Stimulated activated CD4-positive, alpha-beta T cell treated with anti-CD3 and anti-CD28 coated beads, Interleukin-15, amount 100 ng/mL, for 24 hours (primary cell): ENCODE results near the gene MYOM3.
"Not testable (repeated sequence)": the region's sequence is repeated elsewhere in the genome, so short reads cannot be mapped to it uniquely, and the experiment has no call there.

Experiments used
- DNase-seq: peaks from one replicate; pipeline ENCODE4 v3.0.0-alpha.2; 2020

The MYOM3 gene

GRCh38 chr1:24069817-24070216 lies 42.1 kb downstream of the MYOM3 start:
- DNase-seq = no peak

DNA sequence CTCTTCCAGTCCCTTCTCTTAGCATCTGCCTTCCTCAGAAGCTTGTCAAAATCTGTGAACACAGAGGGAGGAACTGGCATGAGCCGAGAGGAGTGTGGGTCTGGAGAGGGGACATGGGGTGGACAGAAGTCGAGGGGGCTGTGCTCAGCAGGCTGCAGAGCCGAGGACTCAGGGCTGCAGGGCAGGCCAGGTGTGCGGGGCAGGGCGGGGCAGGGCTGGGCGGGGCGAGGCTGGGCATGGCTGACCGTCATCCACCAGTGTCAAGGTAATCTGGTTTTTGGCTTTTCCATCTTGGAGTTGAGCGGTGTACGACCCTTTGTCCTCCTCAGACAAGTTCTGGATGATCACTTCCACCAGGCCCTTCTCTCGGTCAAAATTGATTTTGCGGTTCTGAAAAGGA lies 44.0 kb downstream of the MYOM3 start:
- DNase-seq = no peak

- DNase-seq = no peak
These were observed 46.6 kb downstream of the MYOM3 start for GRCh38 chr1:24065304-24065703.

GRCh38 chr1:24062221-24062620 lies 49.7 kb downstream of the MYOM3 start:
- no peak for DNase-seq

DNA sequence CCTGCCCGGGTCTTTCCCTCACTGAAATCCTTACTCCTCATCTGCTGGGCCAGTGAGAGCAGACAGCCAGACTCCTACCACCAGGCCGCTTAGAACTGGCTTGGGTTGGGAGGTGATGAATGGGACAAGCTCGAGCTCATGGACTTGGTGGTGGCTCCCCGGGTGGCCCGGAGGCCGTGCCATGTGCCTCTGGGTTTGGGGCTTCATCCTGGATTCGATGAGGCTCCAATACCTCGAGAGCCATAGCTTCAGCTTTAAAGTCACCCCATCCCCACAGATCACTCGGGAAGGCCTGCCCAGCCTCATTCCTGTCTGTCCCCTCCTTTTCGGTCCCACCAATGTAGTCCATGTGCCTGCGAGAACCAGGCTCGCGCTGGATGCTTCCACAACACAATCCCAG lies 51.5 kb downstream of the MYOM3 start:
- DNase-seq = no peak

DNA sequence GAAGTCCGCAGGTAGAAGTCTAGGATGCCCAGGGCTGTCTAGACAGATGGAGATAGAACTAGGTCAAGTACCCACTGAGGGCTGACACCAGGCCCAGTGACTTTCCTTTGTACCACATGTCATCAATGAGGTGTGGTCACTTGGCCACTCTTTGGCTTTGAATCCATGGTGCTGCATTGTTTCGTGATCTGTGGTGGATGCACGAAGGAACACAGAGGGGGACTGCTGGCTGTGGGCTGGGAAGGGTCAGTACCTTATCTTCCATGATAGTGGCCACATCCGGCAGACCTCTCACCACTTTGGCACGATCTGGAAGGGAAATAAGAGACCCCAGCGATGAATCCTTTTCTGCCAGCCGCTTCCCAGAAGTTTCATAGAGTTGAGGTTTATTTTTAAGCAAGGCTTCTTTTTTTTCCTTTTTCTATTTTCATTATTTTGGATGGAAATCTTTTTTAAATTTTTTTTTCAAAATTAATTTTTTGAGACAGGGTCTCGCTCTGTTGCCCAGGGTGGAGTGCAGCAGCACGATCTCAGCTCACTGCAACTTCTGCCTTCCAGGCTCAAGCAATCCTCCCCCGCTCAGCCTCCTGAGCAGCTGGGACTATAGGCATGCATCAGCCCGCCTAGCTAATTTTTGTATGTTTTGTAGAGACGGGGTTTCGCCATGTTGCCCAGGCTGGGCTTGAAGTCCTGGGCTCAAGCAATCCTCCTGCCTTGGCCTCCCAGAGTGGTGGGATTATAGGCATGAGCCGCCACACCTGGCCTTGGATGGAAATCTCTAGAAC lies 53.1 kb downstream of the MYOM3 start:
- DNase-seq = no peak

DNA sequence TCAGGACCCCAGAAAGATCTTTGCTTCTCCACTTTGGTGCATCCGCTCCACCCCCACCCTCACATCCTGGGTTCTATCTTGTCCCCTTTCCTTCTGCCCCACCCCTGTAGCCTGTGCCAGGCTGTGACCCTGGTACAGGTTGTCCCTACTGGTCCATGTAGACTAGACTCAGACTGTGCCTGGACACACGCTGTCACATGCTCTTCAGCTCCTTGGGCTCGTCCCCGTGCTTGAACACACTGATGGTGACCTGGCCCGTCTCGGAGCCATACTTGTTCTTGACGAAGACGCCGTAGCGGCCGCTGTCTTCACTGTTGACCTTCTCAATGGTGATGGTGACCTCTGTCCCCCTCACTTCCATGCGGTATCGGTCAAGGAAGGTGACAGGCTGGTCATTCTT lies 54.8 kb downstream of the MYOM3 start:
- no peak for DNase-seq

- no peak for DNase-seq
These were observed 56.3 kb downstream of the MYOM3 start for GRCh38 chr1:24055681-24056080.

DNA sequence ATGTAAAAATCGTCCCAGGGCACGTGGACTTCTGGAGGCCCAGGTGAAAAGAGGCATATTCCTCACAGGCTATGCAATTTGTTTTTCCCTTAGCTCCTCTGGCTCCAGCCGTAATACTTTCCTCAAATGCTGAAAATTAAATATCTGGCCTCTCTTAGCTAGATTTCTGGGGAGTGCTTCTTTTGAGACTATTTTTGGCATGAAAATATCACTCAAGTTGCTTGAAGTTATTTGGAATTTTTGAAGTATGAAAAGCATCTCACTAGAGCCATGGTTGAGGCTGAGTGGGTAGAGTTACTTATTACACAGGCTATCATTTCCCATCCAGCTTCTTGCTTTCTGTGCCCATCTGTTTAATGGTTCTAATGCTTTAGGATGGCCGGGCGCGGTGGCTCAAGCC lies 59.7 kb downstream of the MYOM3 start:
- DNase-seq = no peak

DNA sequence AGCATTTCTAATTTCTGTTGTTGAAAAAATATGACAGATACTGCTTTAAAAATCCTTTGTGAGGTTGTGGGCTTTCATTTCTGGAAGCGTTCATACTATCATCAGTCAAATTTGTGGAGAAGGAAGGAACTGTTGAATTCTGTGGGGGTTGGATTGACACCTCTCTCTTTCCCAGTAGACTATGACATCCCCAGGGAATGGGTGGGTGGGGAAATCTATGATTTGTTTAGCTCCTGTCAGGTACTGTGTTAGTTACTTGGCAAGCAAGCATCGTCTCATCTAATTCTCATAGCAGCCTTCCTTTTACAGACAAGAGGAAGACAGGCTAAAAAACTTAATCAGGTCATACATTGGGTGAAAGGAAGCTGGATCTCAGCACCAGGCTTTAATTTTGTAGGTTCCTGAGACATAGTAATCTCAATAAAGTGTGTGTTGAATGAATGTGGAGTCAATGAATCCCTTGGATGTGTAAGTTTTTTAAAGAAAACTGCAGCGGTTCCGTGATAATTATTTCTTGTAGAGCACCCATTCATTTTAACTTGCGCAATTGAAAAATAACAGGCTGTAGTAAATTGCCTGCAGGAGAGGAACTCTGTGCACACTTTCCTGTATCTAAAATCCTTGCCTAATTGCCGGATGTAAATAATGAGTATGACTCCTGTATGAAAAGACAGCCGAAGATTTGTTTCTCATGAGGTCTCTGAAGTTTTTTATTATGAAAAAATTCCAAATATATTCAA lies 60.6 kb downstream of the MYOM3 start:
- DNase-seq = no peak

GRCh38 chr1:24049733-24050132 lies 62.2 kb downstream of the MYOM3 start:
- DNase-seq = no peak

- not testable (repeated sequence) for DNase-seq
These were observed 63.0 kb downstream of the MYOM3 start for GRCh38 chr1:24048894-24049293.

DNA sequence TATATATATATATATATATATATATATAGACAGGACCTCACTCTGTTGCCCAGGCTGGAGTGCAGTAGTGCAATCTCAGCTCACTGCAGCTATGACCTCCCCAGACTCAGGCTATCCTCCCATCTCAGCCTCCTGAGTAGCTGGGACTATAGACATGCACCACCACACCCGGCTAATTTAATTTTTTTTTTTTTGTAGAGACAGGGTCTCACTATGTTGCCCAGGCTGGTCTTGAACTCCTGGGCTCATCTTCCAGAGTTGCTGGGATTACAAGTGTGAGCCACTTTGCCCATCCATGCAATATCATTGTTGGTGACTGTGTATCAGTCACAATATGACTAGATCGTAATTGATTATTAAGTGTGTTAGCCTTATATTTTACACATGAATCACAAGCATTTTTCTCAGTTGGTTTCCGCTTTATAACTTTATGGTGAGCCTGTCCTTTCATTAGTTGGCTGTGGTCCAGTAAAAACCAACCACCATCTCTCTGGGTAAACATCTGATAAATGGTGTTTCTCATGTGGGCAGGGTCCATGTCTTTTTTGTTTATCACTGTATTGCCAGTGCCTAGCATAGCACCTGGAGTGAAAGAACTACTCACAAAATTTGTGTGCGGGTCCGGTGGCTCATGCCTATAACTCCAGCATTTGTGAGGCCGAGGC lies 63.6 kb downstream of the MYOM3 start:
- DNase-seq = no peak

GRCh38 chr1:24047110-24047477 lies 64.8 kb downstream of the MYOM3 start:
- no peak for DNase-seq

DNA sequence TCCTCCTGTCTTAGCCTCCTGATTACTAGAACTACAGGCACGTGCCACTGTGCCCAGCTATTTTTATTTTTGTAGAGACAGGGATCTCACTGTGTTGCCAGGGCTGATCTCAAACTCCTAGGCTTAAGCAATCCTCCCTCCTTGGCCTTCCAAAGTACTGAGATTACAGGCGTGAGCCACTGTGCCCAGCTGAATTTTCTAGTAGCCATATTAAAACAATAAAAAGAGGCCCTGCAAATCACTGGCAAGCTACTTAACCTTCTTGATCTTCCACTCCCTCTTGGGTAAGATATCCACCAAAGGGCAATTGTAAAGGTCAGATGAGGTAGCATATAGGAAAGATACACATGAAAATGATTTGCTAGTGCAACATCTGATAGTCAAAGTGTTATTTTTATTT lies 66.2 kb downstream of the MYOM3 start:
- DNase-seq = no peak

- DNase-seq = not testable (repeated sequence)
These were observed 67.3 kb downstream of the MYOM3 start for GRCh38 chr1:24044672-24045071.

DNA sequence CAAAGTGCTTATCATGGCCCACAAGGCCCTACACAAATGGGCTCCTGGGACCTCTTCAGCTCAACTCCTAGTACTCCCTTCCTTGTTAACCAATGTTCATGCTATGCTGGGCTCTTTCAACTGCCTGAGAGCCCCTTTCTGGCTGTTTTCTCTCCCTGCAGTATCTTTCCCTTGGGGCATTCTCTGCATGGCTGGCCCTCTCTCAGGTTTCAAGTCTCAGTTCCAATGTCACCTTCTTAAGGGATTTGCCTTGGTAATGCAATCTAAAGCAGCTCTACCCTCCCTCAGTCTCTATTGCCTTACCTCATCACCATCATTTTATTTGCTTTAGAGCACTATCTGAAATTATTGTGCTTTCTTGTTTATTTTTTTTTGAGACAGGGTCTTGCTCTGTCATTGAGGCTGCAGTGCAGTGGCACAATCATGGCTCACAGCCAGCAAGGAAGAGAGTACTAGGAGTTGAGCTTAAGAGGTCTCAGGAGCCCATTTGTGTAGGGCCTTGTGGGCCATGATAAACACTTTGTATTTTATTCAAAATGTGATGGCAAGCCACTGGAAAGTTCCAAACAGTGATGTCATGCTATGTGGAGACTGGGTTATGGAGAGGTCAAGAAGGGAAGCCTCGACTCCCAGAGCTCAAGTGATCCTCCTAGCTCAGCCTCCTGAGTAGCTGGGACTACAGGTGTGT lies 68.4 kb downstream of the MYOM3 start:
- DNase-seq = no peak

GRCh38 chr1:24042315-24042714 lies 69.6 kb downstream of the MYOM3 start:
- DNase-seq = no peak

DNA sequence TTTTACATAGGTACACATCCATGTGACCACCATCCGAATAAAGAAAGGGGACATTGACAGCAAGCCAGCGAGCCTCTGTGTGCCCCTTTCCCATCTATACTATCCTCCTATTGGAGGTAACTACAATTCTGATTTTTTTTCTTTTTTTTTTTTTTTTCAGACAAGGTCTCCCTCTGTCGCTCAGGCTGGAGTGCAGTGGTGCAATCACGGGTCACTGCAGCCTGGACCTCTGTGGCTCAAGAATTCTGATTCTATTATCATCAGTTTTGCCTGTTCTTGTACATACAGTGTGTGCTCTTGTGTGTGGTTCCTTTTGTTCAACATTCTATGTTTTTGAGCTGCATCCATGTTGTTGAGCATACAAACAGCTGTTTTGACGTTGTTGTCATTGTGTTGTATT lies 75.8 kb downstream of the MYOM3 start:
- no peak for DNase-seq

- DNase-seq = no peak
These were observed 79.0 kb downstream of the MYOM3 start for GRCh38 chr1:24032981-24033380.

- DNase-seq = not testable (repeated sequence)
These were observed 80.9 kb downstream of the MYOM3 start for GRCh38 chr1:24030976-24031516.

- no peak for DNase-seq
These were observed 84.0 kb downstream of the MYOM3 start for GRCh38 chr1:24027838-24028468.
